Measurements from ENCODE around the gene ALCAM.

ALCAM gene

GRCh38 chr3:105458518-105459215 lies 92.0 kb downstream of the ALCAM start:
- no peak for DNase-seq (ENCODE audit: low read depth)
- TF ChIP-seq CTCF (IDR thresholded peaks at IDR 0.05; ENCODE audit: insufficient read depth, low read depth, low read length, missing control alignments), result no peak
- H3K4me3 ChIP-seq (ENCODE audit: low read depth, low read length), result no peak overlapping the region

GRCh38 chr3:105459566-105460290 lies 93.0 kb downstream of the ALCAM start:
- no peak for DNase-seq (ENCODE audit: low read depth)
- no peak for TF ChIP-seq CTCF (IDR thresholded peaks at IDR 0.05; ENCODE audit: insufficient read depth, low read depth, low read length, missing control alignments)
- no peak overlapping the region for H3K4me3 ChIP-seq (ENCODE audit: low read depth, low read length)

- TF ChIP-seq CTCF (IDR thresholded peaks at IDR 0.05; ENCODE audit: insufficient read depth, low read depth, low read length, missing control alignments), result no peak
- no peak for DNase-seq (ENCODE audit: low read depth)
- no peak overlapping the region for H3K4me3 ChIP-seq (ENCODE audit: low read depth, low read length)
These were observed 96.9 kb downstream of the ALCAM start for GRCh38 chr3:105463620-105464019.

- no peak overlapping the region for H3K4me3 ChIP-seq (ENCODE audit: low read depth, low read length)
- no peak for TF ChIP-seq CTCF (IDR thresholded peaks at IDR 0.05; ENCODE audit: insufficient read depth, low read depth, low read length, missing control alignments)
- no peak for DNase-seq (ENCODE audit: low read depth)
These were observed 98.6 kb downstream of the ALCAM start for GRCh38 chr3:105465251-105465853.

- no peak for TF ChIP-seq CTCF (IDR thresholded peaks at IDR 0.05; ENCODE audit: insufficient read depth, low read depth, low read length, missing control alignments)
- no peak for DNase-seq (ENCODE audit: low read depth)
- no peak overlapping the region for H3K4me3 ChIP-seq (ENCODE audit: low read depth, low read length)
These were observed 99.4 kb downstream of the ALCAM start for GRCh38 chr3:105466072-105466471.

GRCh38 chr3:105466495-105467404 lies 100.0 kb downstream of the ALCAM start:
- TF ChIP-seq CTCF (IDR thresholded peaks at IDR 0.05; ENCODE audit: insufficient read depth, low read depth, low read length, missing control alignments), result no peak
- DNase-seq (ENCODE audit: low read depth), result no peak
- H3K4me3 ChIP-seq (ENCODE audit: low read depth, low read length), result no peak overlapping the region
